MM.1S (cell line): ENCODE results near the gene CNOT2.

Experiments
- DNase-seq: peaks from one replicate; pipeline ENCODE4 v3.0.0-alpha.2; 2015
- H2AFZ ChIP-seq: fragments of 300-600 bp; sonication (generic); 2 replicates; pipeline ENCODE4 v1.6.0; 2016; ENCODE audit warnings: antibody characterized with exemption, low read length
- H3F3A ChIP-seq: fragments of 300-600 bp; sonication (generic); 2 replicates; pipeline ENCODE4 v1.6.1; 2016; ENCODE audit warnings: mild to moderate bottlenecking, antibody characterized with exemption, low read length, moderate library complexity, mixed read lengths; ENCODE audit not compliant: insufficient read depth
- H3K27ac ChIP-seq: fragments of 300-600 bp; sonication (generic); 2 replicates; pipeline ENCODE4 v1.5.1; 2016; ENCODE audit warnings: mild to moderate bottlenecking, low read length
- H3K27me3 ChIP-seq: fragments of 300-600 bp; sonication (generic); replicated peaks from 2 replicates; pipeline ENCODE4 v1.6.0; 2016; ENCODE audit warnings: low read length; ENCODE audit not compliant: insufficient read depth
- H3K36me3 ChIP-seq: fragments of 300-600 bp; sonication (generic); replicated peaks from 2 replicates; pipeline ENCODE4 v1.6.1; 2016; ENCODE audit warnings: mild to moderate bottlenecking, low read length, mixed read lengths; ENCODE audit not compliant: insufficient read depth
- H3K4me1 ChIP-seq: fragments of 300-600 bp; sonication (generic); 2 replicates; pipeline ENCODE4 v1.6.1; 2016; ENCODE audit warnings: low read length, mixed read lengths
- H3K4me2 ChIP-seq: fragments of 300-600 bp; sonication (generic); 2 replicates; pipeline ENCODE4 v1.6.0; 2016; ENCODE audit warnings: low read depth, low read length
- H3K4me3 ChIP-seq: fragments of 300-600 bp; sonication (generic); 2 replicates; pipeline ENCODE4 v1.5.1; 2016; ENCODE audit warnings: low read length, mixed read lengths
- H3K79me2 ChIP-seq: fragments of 300-600 bp; sonication (generic); 2 replicates; pipeline ENCODE4 v1.6.1; 2016; ENCODE audit warnings: mixed run types, low read length, mixed read lengths
- H3K9ac ChIP-seq: fragments of 300-600 bp; sonication (generic); 2 replicates; pipeline ENCODE4 v1.6.1; 2016; ENCODE audit warnings: low read length, mixed read lengths
- H3K9me2 ChIP-seq: fragments of 300-600 bp; sonication (generic); replicated peaks from 2 replicates; pipeline ENCODE4 v1.6.1; 2016; ENCODE audit warnings: mild to moderate bottlenecking, low read length, mixed read lengths; ENCODE audit not compliant: insufficient read depth
- H3K9me3 ChIP-seq: fragments of 300-600 bp; sonication (generic); replicated peaks from 2 replicates; pipeline ENCODE4 v1.6.1; 2016; ENCODE audit warnings: mild to moderate bottlenecking, low read length, mixed read lengths; ENCODE audit not compliant: insufficient read depth
- H4K20me1 ChIP-seq: fragments of 300-600 bp; sonication (generic); 2 replicates; pipeline ENCODE4 v1.6.1; 2016; ENCODE audit warnings: mild to moderate bottlenecking, low read length, moderate library complexity, mixed read lengths; ENCODE audit not compliant: insufficient read depth
- CTCF ChIP-seq: fragments of 300-600 bp; sonication (generic); IDR thresholded peaks from 2 replicates; pipeline ENCODE4 v1.5.1; 2016; ENCODE audit warnings: antibody characterized with exemption, low read length, mixed read lengths
- EZH2 ChIP-seq: fragments of 300-600 bp; sonication (generic); optimal IDR thresholded peaks from 2 replicates; pipeline ENCODE3; 2017; ENCODE audit warnings: low read depth, mild to moderate bottlenecking, antibody characterized with exemption, low read length, mixed read lengths
- EZH2phosphoT487 ChIP-seq: fragments of 300-600 bp; sonication (generic); IDR thresholded peaks from 2 replicates; pipeline ENCODE4 v1.6.1; 2018; ENCODE audit warnings: antibody characterized with exemption, low read length

Gene CNOT2

GRCh38 chr12:70272510-70272909, 29.3 kb downstream of the CNOT2 start:
- H3K9me2 ChIP-seq = no peaks in the 10 kb centered on the region
- no peak overlapping the region for H3K9ac ChIP-seq
- no peaks in the 10 kb centered on the region for H3K27me3 ChIP-seq
- no peak for DNase-seq
- TF ChIP-seq EZH2phosphoT487 = no peak
- no peak for TF ChIP-seq EZH2
- no peak for TF ChIP-seq CTCF
- no peaks in the 10 kb centered on the region for H3F3A ChIP-seq
- peaks cover 100% of the 10 kb centered on the region for H3K79me2 ChIP-seq
- H4K20me1 ChIP-seq = no peaks in the 10 kb centered on the region; the same call in 1 of the 2 replicates
- peaks cover 7% of the 10 kb centered on the region; the same call in 1 of the 2 replicates for H3K4me1 ChIP-seq
- no peak overlapping the region for H3K4me3 ChIP-seq
- H3K27ac ChIP-seq = no peak overlapping the region
- no peaks in the 10 kb centered on the region for H3K36me3 ChIP-seq
- H3K9me3 ChIP-seq = no peaks in the 10 kb centered on the region
- H3K4me2 ChIP-seq = no peak overlapping the region
- no peak overlapping the region for H2AFZ ChIP-seq

- Histone ChIP-seq H3F3A (no peaks in the 10 kb centered on the region), H3K4me1 (0 out of 2 replicates have a peak, but pooled peaks cover under 1% of the 10 kb centered on the region), H3K9me3 (no peaks in the 10 kb centered on the region), H3K79me2 (peaks cover 91% of the 10 kb centered on the region), H3K27me3 (no peaks in the 10 kb centered on the region), H3K4me3 (no peak overlapping the region), H3K27ac (no peak overlapping the region), H3K9ac (no peak overlapping the region), H3K9me2 (no peaks in the 10 kb centered on the region), H3K4me2 (no peak overlapping the region), H4K20me1 (no peaks in the 10 kb centered on the region; the same call in 1 of the 2 replicates), H2AFZ (no peak overlapping the region), H3K36me3 (peaks cover 3% of the 10 kb centered on the region; the same call in 1 of the 2 replicates)
- TF ChIP-seq EZH2phosphoT487 (no peak), EZH2 (no peak), CTCF (no peak)
- no peak for DNase-seq
Measured at GRCh38 chr12:70275045-70275444, 31.8 kb downstream of the CNOT2 start.

GRCh38 chr12:70277973-70278372, 34.7 kb downstream of the CNOT2 start:
- Histone ChIP-seq H3K27ac (no peak overlapping the region), H3K27me3 (no peaks in the 10 kb centered on the region), H3K4me1 (no peaks in the 10 kb centered on the region), H2AFZ (no peak overlapping the region), H3K9me2 (no peaks in the 10 kb centered on the region), H3K36me3 (peaks cover 3% of the 10 kb centered on the region; the same call in 1 of the 2 replicates), H3K4me3 (no peak overlapping the region), H3K4me2 (no peak overlapping the region), H3K79me2 (peaks cover 78% of the 10 kb centered on the region), H3K9ac (no peak overlapping the region), H3K9me3 (no peaks in the 10 kb centered on the region), H3F3A (no peaks in the 10 kb centered on the region; the same call in 1 of the 2 replicates), H4K20me1 (no peaks in the 10 kb centered on the region; the same call in 1 of the 2 replicates)
- no peak for DNase-seq
- TF ChIP-seq EZH2phosphoT487 (no peak), CTCF (no peak), EZH2 (no peak)
